H1 (cell line): ENCODE measurements around the gene ZNF44. TPM values are rescaled to one million over a fixed set of nuclear protein-coding genes. Genes with fewer than 3 reads are reported as not detected.

Experiments
- ASH2L ChIP-seq: fragments of 200-600, 300-600 bp; sonication (generic); IDR thresholded peaks from one replicate; pipeline ENCODE4 v1.7.1; 2017; ENCODE audit warnings: low read length
- CBX8 ChIP-seq: fragments of 300-800, 300-1000 bp; sonication (generic); IDR thresholded peaks from 2 replicates; pipeline ENCODE4 v1.7.1; 2016; ENCODE audit warnings: low read depth, low read length, borderline replicate concordance
- CHD2 ChIP-seq: IDR thresholded peaks from 2 replicates; pipeline ENCODE4 v1.6.1; 2012; ENCODE audit warnings: low read length, improper control_type of control experiment
- EP300 ChIP-seq, 2 experiments: IDR thresholded peaks; 1 replicate in 1 of 2; 2 replicates in 1 of 2; pipeline ENCODE4 v1.6.1; 2011 to 2012; ENCODE audit warnings: low read depth in 2 of 2, low read length in 2 of 2, mild to moderate bottlenecking in 2 of 2, borderline replicate concordance in 1 of 2, inconsistent platforms in 1 of 2, moderate library complexity in 1 of 2
- GABPA ChIP-seq: IDR thresholded peaks from 2 replicates; pipeline ENCODE4 v1.6.1; 2011; ENCODE audit warnings: mild to moderate bottlenecking, low read length, moderate library complexity, borderline replicate concordance; ENCODE audit not compliant: insufficient read depth
- JUN ChIP-seq: IDR thresholded peaks from 2 replicates; pipeline ENCODE4 v1.6.1; 2011; ENCODE audit warnings: low read depth, mild to moderate bottlenecking, improper control_type of control experiment, low read length
- KDM4A ChIP-seq: IDR thresholded peaks from one replicate; pipeline ENCODE4 v1.7.1; 2012; ENCODE audit warnings: low read depth, mild to moderate bottlenecking, moderate library complexity, low read length, inconsistent platforms; ENCODE audit not compliant: severe bottlenecking
- PHF8 ChIP-seq: fragments of 200-600 bp; sonication (generic); conservative IDR thresholded peaks from 2 replicates; pipeline ENCODE4 v1.7.1; 2012; ENCODE audit warnings: low read depth, mild to moderate bottlenecking, inconsistent platforms, low read length, moderate library complexity
- POLR2A ChIP-seq, 2 experiments: IDR thresholded peaks; 1 replicate in 1 of 2; 2 replicates in 1 of 2; pipeline ENCODE4 v1.6.1; 2011; ENCODE audit warnings: low read depth in 2 of 2, low read length in 2 of 2, mild to moderate bottlenecking in 2 of 2; ENCODE audit errors: control extremely low read depth in 1 of 2
- POU5F1 ChIP-seq: IDR thresholded peaks from 2 replicates; pipeline ENCODE4 v1.6.1; 2011; ENCODE audit warnings: low read depth, mild to moderate bottlenecking, low read length, moderate library complexity
- RAD21 ChIP-seq, 2 experiments: IDR thresholded peaks in 1 of 2; conservative IDR thresholded peaks in 1 of 2; 2 replicates each; pipeline ENCODE4 v1.6.1; 2011; ENCODE audit warnings: low read depth in 2 of 2, low read length in 2 of 2, improper control_type of control experiment in 1 of 2, inconsistent platforms in 1 of 2, mild to moderate bottlenecking in 1 of 2, moderate library complexity in 1 of 2
- RBBP5 ChIP-seq: IDR thresholded peaks from 2 replicates; pipeline ENCODE4 v1.7.1; 2012; ENCODE audit warnings: low read depth, mild to moderate bottlenecking, inconsistent platforms, low read length, moderate library complexity, borderline replicate concordance
- RXRA ChIP-seq: IDR thresholded peaks from 2 replicates; pipeline ENCODE4 v1.6.1; 2011; ENCODE audit warnings: low read depth, mild to moderate bottlenecking, low read length, moderate library complexity; ENCODE audit not compliant: insufficient read depth
- SIN3A ChIP-seq, 2 experiments: IDR thresholded peaks in 1 of 2; conservative IDR thresholded peaks in 1 of 2; 2 replicates each; pipeline ENCODE4 v1.6.1; 2011 to 2012; ENCODE audit warnings: low read length in 2 of 2, improper control_type of control experiment in 1 of 2, low read depth in 1 of 2, mild to moderate bottlenecking in 1 of 2
- SIRT6 ChIP-seq: IDR thresholded peaks from one replicate; pipeline ENCODE4 v1.7.1; 2012; ENCODE audit warnings: low read length, inconsistent platforms
- SIX5 ChIP-seq: IDR thresholded peaks from 2 replicates; pipeline ENCODE4 v1.6.1; 2011; ENCODE audit warnings: mild to moderate bottlenecking, low read depth, low read length
- SP1 ChIP-seq: IDR thresholded peaks from 2 replicates; pipeline ENCODE4 v1.6.1; 2011; ENCODE audit warnings: low read depth, low read length
- SP2 ChIP-seq: IDR thresholded peaks from 2 replicates; pipeline ENCODE4 v1.6.1; 2012; ENCODE audit warnings: mild to moderate bottlenecking, low read length, inconsistent platforms
- TAF1 ChIP-seq: IDR thresholded peaks from 2 replicates; pipeline ENCODE4 v1.6.1; 2011; ENCODE audit warnings: mild to moderate bottlenecking, low read depth, low read length
- TBP ChIP-seq: IDR thresholded peaks from 2 replicates; pipeline ENCODE4 v1.6.1; 2011; ENCODE audit warnings: low read depth, low read length, improper control_type of control experiment
- YY1 ChIP-seq: IDR thresholded peaks from 2 replicates; pipeline ENCODE4 v1.6.1; 2011; ENCODE audit warnings: low read depth, mild to moderate bottlenecking, low read length
- polyA plus RNA-seq, 7 experiments: library from polyadenylated mRNA; depleted of rRNA in 3 of 7; stranded (reverse) in 5 of 7; unstranded in 2 of 7; fragments of >200 nt in 5 of 7; fragments of 200-250 nt in 2 of 7; gene quantifications; 1 replicate in 5 of 7; 2 replicates in 1 of 7; 4 replicates in 1 of 7; pipeline versions ENCODE4 v1.2.1 to v1.2.3, GENCODE V29; 2011 to 2013; ENCODE audit warnings: missing spikeins in 2 of 7, mixed read lengths in 2 of 7
- total RNA-seq: library from RNA; stranded (reverse); fragmentation: NEBNext Ultra II Directional; extraction: Animal tissue kit (Norgen Biotek cat#: 25700); gene quantifications from 2 replicates; pipeline ENCODE4 v1.2.1, GENCODE V29; 2021

The ZNF44 gene
- total and polyA plus RNA-seq, 2 of the 8 experiments (the other 6 are each of a cell fraction or from before 2014, with no cell fraction given), result 1.3 to 2.8 TPM

- TF ChIP-seq KDM4A (peak; percentile 84), SIRT6 (no peak), CBX8 (no peak), YY1 (no peak), ASH2L (peak; percentile 18), RXRA (no peak), RBBP5 (0 out of 2 replicates have a peak, but pooled peaks have one; percentile 48), TAF1 (peak; percentile 83), POLR2A (IDR thresholded peaks at IDR 0.05; ENCODE audit: control extremely low read depth in 1 of 2, low read depth in 2 of 2, low read length in 2 of 2) (peak in 1 of 2 experiments; percentile 83; a peak in 2 of 3 replicates), JUN (no peak), POU5F1 (no peak), EP300 (IDR thresholded peaks at IDR 0.05; ENCODE audit: borderline replicate concordance in 1 of 2, low read depth in 2 of 2, low read length in 2 of 2) (no peak), RAD21 (IDR thresholded peaks at IDR 0.05 in 1 of 2, conservative IDR thresholded peaks at IDR 0.05 in 1 of 2; ENCODE audit: low read depth in 2 of 2, low read length in 2 of 2) (no peak; a peak in 1 of 4 replicates), SP1 (peak; percentile 95), SIN3A (conservative IDR thresholded peaks at IDR 0.05 in 1 of 2, IDR thresholded peaks at IDR 0.05 in 1 of 2; ENCODE audit: low read depth in 1 of 2, low read length in 2 of 2) (peak in 1 of 2 experiments; percentile 52; a peak in 1 of 4 replicates), TBP (peak; percentile 74; the same call in 1 of the 2 replicates), SIX5 (no peak), GABPA (peak; percentile 27; the same call in 1 of the 2 replicates), PHF8 (peak; percentile 80), CHD2 (peak; percentile 81), SP2 (peak; percentile 68; the same call in 1 of the 2 replicates)
Measured at GRCh38 chr19:12294249-12295158, at the start of gene ZNF44 (continued).
